Muscle layer of duodenum (tissue), 2 donors: Measurements from ENCODE around the gene OR51E1.

Experiments
- H3K27ac ChIP-seq: one replicate; pipeline ENCODE4 v1.7.0; 2013; ENCODE audit warnings: mild to moderate bottlenecking, low read length
- H3K27me3 ChIP-seq: one replicate; pipeline ENCODE4 v1.7.0; 2013; ENCODE audit warnings: low read depth, mild to moderate bottlenecking, control low read depth, low read length
- H3K36me3 ChIP-seq, 2 donors: one replicate each; pipeline ENCODE4 v1.7.0; 2013; ENCODE audit warnings: low read length in 2 of 2, control low read depth in 1 of 2, mild to moderate bottlenecking in 1 of 2; ENCODE audit not compliant: insufficient read depth in 2 of 2, control insufficient read depth in 1 of 2
- H3K4me1 ChIP-seq, 2 donors: one replicate each; pipeline ENCODE4 v1.7.0; 2013; ENCODE audit warnings: low read length in 2 of 2, mild to moderate bottlenecking in 2 of 2, control low read depth in 1 of 2, moderate library complexity in 1 of 2; ENCODE audit not compliant: insufficient read depth in 2 of 2, control insufficient read depth in 1 of 2
- H3K4me3 ChIP-seq, 2 donors: one replicate each; pipeline ENCODE4 v1.7.0; 2013; ENCODE audit warnings: low read length in 2 of 2, low read depth in 1 of 2, mild to moderate bottlenecking in 1 of 2
- H3K9me3 ChIP-seq, 2 donors: one replicate each; pipeline ENCODE4 v1.7.0; 2013; ENCODE audit warnings: low read length in 2 of 2, control low read depth in 1 of 2, mild to moderate bottlenecking in 1 of 2; ENCODE audit not compliant: control insufficient read depth in 1 of 2
- donor health status: healthy.

OR51E1 gene

GRCh38 chr11:4682623-4683419, 39.0 kb downstream of the OR51E1 start:
- Histone ChIP-seq H3K27me3 (no peaks in the 10 kb centered on the region), H3K36me3 (no peaks in the 10 kb centered on the region), H3K9me3 (no peaks in the 10 kb centered on the region), H3K27ac (no peak overlapping the region), H3K4me1 (no peaks in the 10 kb centered on the region), H3K4me3 (no peak overlapping the region)

GRCh38 chr11:4684631-4685285, 41.0 kb downstream of the OR51E1 start:
- Histone ChIP-seq H3K36me3 (no peaks in the 10 kb centered on the region), H3K27ac (no peak overlapping the region), H3K9me3 (no peaks in the 10 kb centered on the region), H3K4me3 (no peak overlapping the region), H3K27me3 (no peaks in the 10 kb centered on the region), H3K4me1 (no peaks in the 10 kb centered on the region)

GRCh38 chr11:4695442-4695841, 51.7 kb downstream of the OR51E1 start:
- Histone ChIP-seq H3K4me1 (peaks cover 0 to 5% of the 10 kb centered on the region in 2 donors), H3K27me3 (no peaks in the 10 kb centered on the region), H3K9me3 (no peaks in the 10 kb centered on the region), H3K36me3 (no peaks in the 10 kb centered on the region), H3K27ac (no peak overlapping the region), H3K4me3 (no peak overlapping the region)

- Histone ChIP-seq H3K4me3 (no peak within 1 kb of the TSS), H3K36me3 (no peaks in the 10 kb centered on the region), H3K27ac (no peak within 1 kb of the TSS)
Observed at GRCh38 chr11:4697585-4697984, 53.8 kb downstream of the OR51E1 start, which contains the start of gene OR51E2. Gene OR51E2, minus strand, starts transcription at chr11:4697853. Its CDS starts 15,142 bp downstream, at chr11:4682711.

GRCh38 chr11:4699697-4700435, 56.1 kb downstream of the OR51E1 start:
- no peaks in the 10 kb centered on the region for H3K9me3 ChIP-seq
- no peak overlapping the region for H3K27ac ChIP-seq
- H3K27me3 ChIP-seq, result no peaks in the 10 kb centered on the region
- H3K4me1 ChIP-seq, result peaks cover 0 to 5% of the 10 kb centered on the region in 2 donors
- no peaks in the 10 kb centered on the region for H3K36me3 ChIP-seq
- no peak overlapping the region for H3K4me3 ChIP-seq

More at GRCh38 chr11:4697585-4697984, 53.8 kb downstream of the OR51E1 start, which contains the start of gene OR51E2:
- H3K4me1 ChIP-seq, result peaks cover 0 to 5% of the 10 kb centered on the region in 2 donors
- H3K9me3 ChIP-seq, result no peaks in the 10 kb centered on the region
- no peaks in the 10 kb centered on the region for H3K27me3 ChIP-seq

- Histone ChIP-seq H3K4me1 (peaks cover 0 to 4% of the 10 kb centered on the region in 2 donors), H3K36me3 (no peaks in the 10 kb centered on the region), H3K27ac (no peak overlapping the region), H3K9me3 (no peaks in the 10 kb centered on the region), H3K4me3 (no peak overlapping the region), H3K27me3 (no peaks in the 10 kb centered on the region)
Observed at GRCh38 chr11:4700436-4700820, 56.6 kb downstream of the OR51E1 start.

- Histone ChIP-seq H3K27me3 (no peaks in the 10 kb centered on the region), H3K27ac (no peak within 1 kb of the TSS), H3K4me3 (no peak within 1 kb of the TSS), H3K36me3 (no peaks in the 10 kb centered on the region), H3K4me1 (no peaks in the 10 kb centered on the region), H3K9me3 (no peaks in the 10 kb centered on the region)
Observed at GRCh38 chr11:4704054-4704789, 60.4 kb downstream of the OR51E1 start, which contains the start of gene MMP26. Gene MMP26, plus strand, starts transcription at chr11:4704784.

- no peaks in the 10 kb centered on the region for H3K4me1 ChIP-seq
- H3K27ac ChIP-seq, result no peak overlapping the region
- no peaks in the 10 kb centered on the region for H3K36me3 ChIP-seq
- H3K9me3 ChIP-seq, result no peaks in the 10 kb centered on the region
- no peak overlapping the region for H3K4me3 ChIP-seq
- no peaks in the 10 kb centered on the region for H3K27me3 ChIP-seq
Observed at GRCh38 chr11:4704790-4705334, 61.1 kb downstream of the OR51E1 start.
